Mucosa of rectum (tissue), 2 donors: ENCODE measurements around the gene FAAP100.

Experiments
- H3K27ac ChIP-seq, 2 donors: one replicate each; pipeline ENCODE4 v1.7.0; 2013; ENCODE audit warnings: inconsistent platforms in 2 of 2, low read depth in 2 of 2, low read length in 2 of 2
- H3K27me3 ChIP-seq, 2 donors: one replicate each; pipeline ENCODE4 v1.7.0; 2013; ENCODE audit warnings: low read length in 2 of 2; ENCODE audit not compliant: control insufficient read depth in 2 of 2, insufficient read depth in 2 of 2
- H3K36me3 ChIP-seq, 2 donors: one replicate each; pipeline ENCODE4 v1.7.0; 2013; ENCODE audit warnings: low read length in 2 of 2; ENCODE audit not compliant: control insufficient read depth in 2 of 2, insufficient read depth in 2 of 2
- H3K4me1 ChIP-seq, 2 donors: one replicate each; pipeline ENCODE4 v1.7.0; 2013; ENCODE audit warnings: low read length in 2 of 2, mild to moderate bottlenecking in 1 of 2; ENCODE audit not compliant: control insufficient read depth in 2 of 2, insufficient read depth in 2 of 2
- H3K4me3 ChIP-seq, 2 donors: one replicate each; pipeline ENCODE4 v1.7.0; 2013; ENCODE audit warnings: low read length in 2 of 2
- H3K9ac ChIP-seq, 2 donors: one replicate each; pipeline ENCODE4 v1.7.0; 2013; ENCODE audit warnings: low read length in 2 of 2, low read depth in 1 of 2, mild to moderate bottlenecking in 1 of 2
- H3K9me3 ChIP-seq, 2 donors: one replicate each; pipeline ENCODE4 v1.7.0; 2013; ENCODE audit warnings: low read length in 2 of 2; ENCODE audit not compliant: control insufficient read depth in 2 of 2
- donor health status: healthy.
- donor health status: Normal muscosa, but diverticular disease.

FAAP100 gene

DNA sequence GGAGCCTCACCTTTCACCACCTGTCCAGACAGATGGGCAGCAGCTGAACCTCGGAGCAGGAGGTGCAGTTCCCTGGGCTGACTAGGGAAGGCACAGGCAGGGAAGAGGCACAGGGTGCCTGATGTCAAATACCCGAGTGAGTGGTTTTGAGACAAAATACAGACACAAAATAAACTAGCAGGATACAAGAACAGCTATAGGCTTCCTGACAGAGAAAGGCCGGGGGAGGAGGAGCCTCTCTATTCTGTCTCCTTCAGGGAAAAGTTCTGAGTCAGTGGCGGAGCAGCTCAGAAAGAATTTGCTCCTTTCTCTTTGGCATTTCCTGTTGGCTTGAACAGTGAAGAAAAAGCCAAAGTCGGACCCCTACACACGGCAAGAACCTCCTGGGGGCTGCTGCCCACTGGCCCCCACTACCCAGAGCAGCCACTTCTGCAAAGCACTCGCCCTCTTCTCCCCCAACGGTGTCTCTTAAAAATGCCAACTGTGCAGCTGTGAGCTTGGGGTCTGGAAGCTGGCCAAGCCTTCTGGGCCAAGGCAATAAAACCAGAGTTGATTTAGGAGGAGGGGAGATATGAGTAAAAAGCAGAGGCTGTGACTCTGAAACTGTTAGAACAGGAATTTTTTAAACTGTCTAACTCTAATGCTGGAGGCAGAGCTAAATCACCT lies 14.4 kb upstream of the FAAP100 start:
- Histone ChIP-seq H3K27ac (peak overlapping the region; percentile 32 to 54), H3K9me3 (no peaks in the 10 kb centered on the region), H3K4me1 (peaks cover 17 to 20% of the 10 kb centered on the region in 2 donors), H3K36me3 (peaks cover 56 to 76% of the 10 kb centered on the region in 2 donors), H3K27me3 (no peaks in the 10 kb centered on the region), H3K9ac (peak overlapping the region in 1 of 2 donors; percentile 24), H3K4me3 (peak overlapping the region in 1 of 2 donors; percentile 51)

DNA sequence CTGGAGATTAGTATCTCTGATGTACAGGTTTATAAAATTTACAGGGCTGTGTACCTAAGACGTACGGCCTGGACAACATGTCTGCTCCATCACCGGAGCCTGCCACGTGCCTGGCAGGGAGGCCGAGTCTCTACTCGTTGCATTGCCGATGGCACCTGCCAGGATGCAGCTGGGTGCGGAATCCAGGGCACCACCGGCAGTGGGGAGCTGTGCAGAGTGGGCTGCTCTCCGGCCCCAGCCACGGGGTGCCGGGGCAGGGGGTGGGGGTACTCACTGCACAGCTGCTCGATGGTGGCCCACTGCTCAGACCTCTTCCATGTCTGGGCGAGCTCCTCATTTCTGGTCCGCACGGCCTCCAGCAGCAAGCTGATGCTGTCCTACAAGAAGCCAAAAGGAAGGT lies 13.1 kb upstream of the FAAP100 start:
- Histone ChIP-seq H3K9ac (no peak overlapping the region), H3K27ac (no peak overlapping the region), H3K36me3 (peaks cover 46 to 70% of the 10 kb centered on the region in 2 donors), H3K27me3 (no peaks in the 10 kb centered on the region), H3K4me1 (peaks cover 17 to 20% of the 10 kb centered on the region in 2 donors), H3K4me3 (no peak overlapping the region), H3K9me3 (no peaks in the 10 kb centered on the region)

GRCh38 chr17:81564778-81565177 lies 12.6 kb upstream of the FAAP100 start:
- Histone ChIP-seq H3K27me3 (no peaks in the 10 kb centered on the region), H3K9ac (no peak overlapping the region), H3K9me3 (no peaks in the 10 kb centered on the region), H3K4me1 (peaks cover 17 to 20% of the 10 kb centered on the region in 2 donors), H3K4me3 (no peak overlapping the region), H3K27ac (no peak overlapping the region), H3K36me3 (peaks cover 45 to 68% of the 10 kb centered on the region in 2 donors)

DNA sequence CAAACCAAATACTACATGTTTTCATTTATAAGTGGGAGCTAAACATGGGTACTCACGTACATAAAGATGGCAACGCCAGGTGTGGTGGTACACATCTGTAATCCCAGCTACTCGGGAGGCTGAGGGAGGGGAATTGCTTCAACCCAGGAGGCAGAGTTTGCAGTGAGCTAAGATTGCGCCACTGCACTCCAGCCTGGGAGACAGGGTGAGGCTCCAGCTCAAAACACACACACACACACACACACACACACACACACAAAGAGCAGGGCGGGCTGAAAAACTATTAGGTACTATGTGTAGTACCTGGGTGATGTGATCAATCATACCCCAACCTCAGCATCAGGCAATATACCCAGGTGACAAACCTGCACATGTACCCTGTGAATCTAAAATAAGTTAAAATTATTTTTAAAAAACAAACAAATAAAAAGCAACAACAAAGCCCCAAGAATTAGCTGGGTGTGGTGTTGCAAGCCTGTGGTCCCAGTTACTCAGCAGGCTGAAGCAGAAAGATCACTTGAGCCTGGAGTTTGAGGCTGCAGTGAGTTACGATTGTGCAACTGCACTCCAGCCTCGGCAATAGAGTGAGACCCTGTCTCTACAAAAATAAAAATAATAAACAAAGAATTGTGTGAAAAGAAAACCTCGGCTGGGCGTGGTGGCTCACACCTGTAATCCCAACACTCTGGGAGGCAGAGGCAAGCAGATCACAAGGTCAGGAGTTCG lies 11.9 kb upstream of the FAAP100 start:
- Histone ChIP-seq H3K9ac (no peak overlapping the region), H3K27me3 (no peaks in the 10 kb centered on the region), H3K4me3 (no peak overlapping the region), H3K36me3 (peaks cover 43 to 65% of the 10 kb centered on the region in 2 donors), H3K4me1 (peaks cover 17 to 20% of the 10 kb centered on the region in 2 donors), H3K27ac (no peak overlapping the region), H3K9me3 (no peaks in the 10 kb centered on the region)

DNA sequence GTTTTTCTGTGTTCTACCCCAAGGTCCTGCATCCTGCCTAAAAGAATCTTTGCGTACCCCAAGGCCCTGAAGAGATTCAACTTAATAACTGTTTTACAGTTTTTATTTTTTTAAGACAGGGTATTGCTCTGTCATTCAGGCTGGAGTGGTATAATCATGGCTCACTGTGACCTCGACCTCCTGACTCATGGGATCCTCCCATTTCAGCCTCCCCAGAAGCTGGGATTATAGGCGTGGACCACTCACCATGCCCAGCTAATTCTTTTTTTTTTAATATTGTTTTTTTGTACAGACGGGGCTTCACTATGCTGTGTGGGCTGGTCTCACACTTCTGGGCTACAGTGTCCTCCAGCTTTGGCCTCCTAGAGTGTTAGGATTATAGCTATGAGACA lies 9.3 kb upstream of the FAAP100 start:
- Histone ChIP-seq H3K4me1 (peaks cover 11 to 24% of the 10 kb centered on the region in 2 donors), H3K4me3 (no peak overlapping the region), H3K36me3 (peaks cover 50 to 73% of the 10 kb centered on the region in 2 donors), H3K27ac (no peak overlapping the region), H3K27me3 (no peaks in the 10 kb centered on the region), H3K9ac (no peak overlapping the region), H3K9me3 (no peaks in the 10 kb centered on the region)

GRCh38 chr17:81558941-81559806 lies 7.0 kb upstream of the FAAP100 start:
- H3K9me3 ChIP-seq: no peaks in the 10 kb centered on the region
- H3K9ac ChIP-seq: no peak overlapping the region
- peaks cover 8 to 23% of the 10 kb centered on the region in 2 donors for H3K4me1 ChIP-seq
- peaks cover 33 to 59% of the 10 kb centered on the region in 2 donors for H3K36me3 ChIP-seq
- no peak overlapping the region for H3K27ac ChIP-seq
- H3K4me3 ChIP-seq: no peak overlapping the region
- H3K27me3 ChIP-seq: no peaks in the 10 kb centered on the region

DNA sequence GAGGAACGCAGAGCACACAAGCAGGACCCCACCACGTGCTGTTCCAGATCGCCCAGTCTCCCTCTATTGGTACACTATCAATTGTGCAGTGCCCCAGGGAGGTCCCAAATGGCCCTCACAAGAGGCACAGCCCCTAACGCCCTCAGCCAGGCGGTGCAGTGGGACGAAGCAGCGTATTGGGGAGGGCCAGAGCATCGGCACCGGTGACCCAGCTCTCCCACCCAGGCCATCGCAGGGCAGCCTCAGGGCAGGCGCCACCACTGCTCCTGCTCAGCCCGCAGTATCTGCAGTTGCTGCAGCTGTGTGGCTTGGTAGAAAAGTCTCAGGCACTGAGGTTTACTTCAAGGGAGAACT lies 5.9 kb upstream of the FAAP100 start:
- Histone ChIP-seq H3K9ac (no peak overlapping the region), H3K4me3 (no peak overlapping the region), H3K4me1 (peaks cover 19 to 34% of the 10 kb centered on the region in 2 donors), H3K9me3 (no peaks in the 10 kb centered on the region), H3K27me3 (no peaks in the 10 kb centered on the region), H3K36me3 (peaks cover 27 to 49% of the 10 kb centered on the region in 2 donors), H3K27ac (no peak overlapping the region)

DNA sequence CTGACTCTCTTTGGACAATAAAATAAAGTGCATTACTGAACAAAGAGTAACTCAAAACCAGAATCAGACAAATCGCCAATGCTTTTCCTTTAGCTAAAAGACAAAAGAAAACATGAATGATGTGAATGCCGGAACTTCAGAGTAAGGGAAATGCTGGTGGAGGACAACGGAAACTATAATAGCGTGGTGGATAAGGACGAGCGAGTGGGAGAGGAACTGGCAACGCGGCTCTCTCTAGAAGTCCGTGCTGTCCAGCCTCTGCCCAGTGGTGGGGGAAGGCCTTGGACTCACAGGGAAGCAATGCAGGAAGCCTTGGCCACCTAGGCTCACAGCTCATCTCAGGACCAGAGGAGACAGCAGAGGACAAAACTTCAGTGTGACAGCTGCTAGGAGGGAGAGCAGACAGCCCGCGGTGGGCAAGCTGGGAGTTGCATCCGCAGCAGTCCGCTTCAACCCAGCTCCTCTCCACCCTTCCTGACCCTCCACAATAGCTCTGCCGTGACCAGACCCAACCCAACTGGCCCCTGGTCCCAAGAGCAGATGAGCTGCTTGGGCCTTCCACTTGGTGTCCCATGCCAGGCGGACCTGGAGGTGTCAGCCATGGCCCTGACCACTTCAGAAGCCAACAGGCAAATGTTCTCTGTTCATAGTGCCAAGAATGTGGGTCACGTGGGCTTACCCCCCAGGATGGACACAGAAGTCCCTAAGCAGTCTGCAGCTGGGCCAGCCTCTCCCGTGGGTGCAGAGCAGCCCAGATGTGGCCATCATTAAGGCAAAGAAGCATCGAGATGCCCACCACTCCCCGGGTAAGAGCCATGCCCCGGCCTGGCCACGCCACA lies 5.3 kb upstream of the FAAP100 start:
- H3K9me3 ChIP-seq: no peaks in the 10 kb centered on the region
- no peaks in the 10 kb centered on the region for H3K27me3 ChIP-seq
- no peak overlapping the region for H3K27ac ChIP-seq
- peaks cover 20 to 35% of the 10 kb centered on the region in 2 donors for H3K4me1 ChIP-seq
- peaks cover 27 to 48% of the 10 kb centered on the region in 2 donors for H3K36me3 ChIP-seq
- no peak overlapping the region for H3K9ac ChIP-seq
- no peak overlapping the region for H3K4me3 ChIP-seq

DNA sequence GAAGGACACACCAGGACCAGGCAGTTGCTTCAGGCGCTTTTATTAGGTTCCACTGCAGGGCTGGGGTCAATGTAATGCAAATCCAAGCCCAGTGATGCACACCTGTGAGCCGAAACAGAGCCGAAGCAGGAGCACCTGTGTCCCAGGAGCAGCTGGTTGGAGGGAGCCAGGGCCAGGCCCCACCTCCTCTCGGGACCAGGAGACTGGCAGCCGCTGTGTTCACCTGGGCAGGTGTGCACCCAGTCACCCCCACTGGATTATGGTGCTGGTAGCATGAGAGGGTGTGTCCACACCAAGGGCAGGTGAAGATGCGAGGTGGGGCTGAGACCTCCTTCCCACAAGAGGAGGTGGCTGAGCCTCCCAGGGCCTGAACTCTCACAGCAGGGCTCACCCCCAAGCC lies 4.7 kb upstream of the FAAP100 start:
- H3K36me3 ChIP-seq: peaks cover 27 to 43% of the 10 kb centered on the region in 2 donors
- no peaks in the 10 kb centered on the region for H3K9me3 ChIP-seq
- H3K4me3 ChIP-seq: no peak overlapping the region
- no peaks in the 10 kb centered on the region for H3K27me3 ChIP-seq
- H3K4me1 ChIP-seq: peaks cover 20 to 35% of the 10 kb centered on the region in 2 donors
- peak overlapping the region in 1 of 2 donors; percentile 6 for H3K9ac ChIP-seq
- peak overlapping the region in 1 of 2 donors; percentile 45 for H3K27ac ChIP-seq
